ENCODE data around the gene NDUFS2. TPM values are rescaled to one million over a fixed set of nuclear protein-coding genes. Genes with fewer than 3 reads are reported as not detected.

The NDUFS2 gene
- total and polyA plus RNA-seq, 5 experiments from 2014 or later: 78.6 to 127 (median 106) TPM

DNA sequence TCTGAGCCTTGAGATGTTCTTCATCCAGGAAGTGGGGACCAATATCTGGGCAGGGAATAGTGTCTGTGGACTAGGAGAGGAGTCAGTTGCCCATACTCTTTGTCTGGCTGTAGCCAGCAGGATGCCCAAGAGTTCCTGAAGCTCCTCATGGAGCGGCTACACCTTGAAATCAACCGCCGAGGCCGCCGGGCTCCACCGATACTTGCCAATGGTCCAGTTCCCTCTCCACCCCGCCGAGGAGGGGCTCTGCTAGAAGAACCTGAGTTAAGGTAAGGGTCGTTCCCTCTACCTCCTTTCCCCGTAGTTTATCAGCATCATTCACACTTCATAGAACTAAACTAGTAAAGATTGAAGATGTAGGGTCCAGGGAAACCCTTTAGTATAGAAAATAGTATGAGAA is 39.4 kb upstream of the NDUFS2 start:
- peaks cover 34 to 84% (median 79%) of the 10 kb centered on the region in 4 donors for H3K4me1 Mint-ChIP-seq
- DNase-seq (no peak), ATAC-seq (no peak)
- peak overlapping the region in 8 of 10 donors; percentile 13 to 100 (median 84) for H3K27ac Mint-ChIP-seq
- POLR2A ChIA-PET: interaction anchor here (0.9 to 2.6 kb wide), 3 partner anchors 9 to 41 kb away, joined by 3 to 14 read pairs (median 8); partner anchors contain the start of genes B4GALT3 and UFC1
- H3K36me3 Mint-ChIP-seq: peaks cover 0 to 37% (median 9%) of the 10 kb centered on the region in 3 donors
- H3K4me3 Mint-ChIP-seq: peak overlapping the region in 3 of 10 donors; percentile 25 to 63 (median 62)
- no peaks in the 10 kb centered on the region for H3K9me3 Mint-ChIP-seq
- no peaks in the 10 kb centered on the region for H3K27me3 Mint-ChIP-seq

DNA sequence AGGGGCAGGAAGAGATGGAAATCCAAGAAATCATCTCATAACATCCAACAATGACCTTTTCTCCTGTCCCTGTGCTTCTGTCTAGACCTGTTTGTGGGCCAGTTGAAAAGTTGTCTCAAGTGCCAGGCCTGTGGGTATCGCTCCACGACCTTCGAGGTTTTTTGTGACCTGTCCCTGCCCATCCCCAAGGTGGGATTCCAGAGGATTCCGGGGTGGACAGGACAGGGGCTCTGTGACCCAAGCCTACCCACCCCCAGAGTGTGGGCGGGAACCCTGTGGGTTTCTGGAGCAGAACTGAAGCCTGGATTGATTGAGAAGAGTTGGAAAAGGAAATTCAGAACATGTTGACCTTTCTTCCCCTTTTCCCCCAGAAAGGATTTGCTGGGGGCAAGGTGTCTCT is 38.4 kb upstream of the NDUFS2 start:
- peaks cover 0 to 34% (median 9%) of the 10 kb centered on the region in 3 donors for H3K36me3 Mint-ChIP-seq
- POLR2A ChIA-PET: interaction anchor here (0.9 to 6.4 kb wide), 4 partner anchors 9 to 32 kb away, joined by 5 to 154 read pairs (median 60); partner anchors contain the start of genes B4GALT3, DEDD and UFC1
- H3K4me3 Mint-ChIP-seq: peak overlapping the region in 3 of 10 donors; percentile 12 to 16 (median 15)
- H3K27ac Mint-ChIP-seq: peak overlapping the region in 9 of 10 donors; percentile 70 to 100 (median 97)
- H3K9me3 Mint-ChIP-seq: no peaks in the 10 kb centered on the region
- H3K4me1 Mint-ChIP-seq: peaks cover 35 to 85% (median 81%) of the 10 kb centered on the region in 4 donors
- ATAC-seq (no peak), DNase-seq (no peak)
- no peaks in the 10 kb centered on the region for H3K27me3 Mint-ChIP-seq

DNA sequence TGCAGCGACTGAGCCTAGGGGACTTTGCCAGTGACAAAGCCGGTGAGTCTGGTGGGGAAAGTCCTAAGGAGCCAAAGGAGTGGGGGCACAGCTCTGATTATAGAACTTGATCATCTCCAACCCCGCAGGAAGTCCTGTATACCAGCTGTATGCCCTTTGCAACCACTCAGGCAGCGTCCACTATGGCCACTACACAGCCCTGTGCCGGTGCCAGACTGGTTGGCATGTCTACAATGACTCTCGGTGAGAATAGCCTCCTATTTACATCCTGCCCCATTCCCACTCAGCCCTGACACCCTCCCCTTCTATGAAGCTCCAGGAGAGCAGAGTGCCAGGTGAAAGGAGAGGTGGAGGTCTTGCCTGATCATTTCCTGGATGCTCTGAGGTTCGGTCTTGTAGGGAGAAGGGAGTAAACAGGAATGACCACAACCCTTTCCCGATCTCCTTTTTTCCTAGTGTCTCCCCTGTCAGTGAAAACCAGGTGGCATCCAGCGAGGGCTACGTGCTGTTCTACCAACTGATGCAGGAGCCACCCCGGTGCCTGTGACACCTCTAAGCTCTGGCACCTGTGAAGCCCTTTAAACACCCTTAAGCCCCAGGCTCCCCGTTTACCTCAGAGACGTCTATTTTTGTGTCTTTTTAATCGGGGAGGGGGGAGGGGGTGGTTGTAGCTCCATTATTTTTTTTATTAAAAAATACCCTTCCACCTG is 37.1 kb upstream of the NDUFS2 start:
- Mint-ChIP-seq H3K27me3 (no peaks in the 10 kb centered on the region), H3K4me3 (peak overlapping the region; percentile 25 to 97 (median 53)), H3K9me3 (no peaks in the 10 kb centered on the region), H3K36me3 (peaks cover 0 to 37% (median 10%) of the 10 kb centered on the region in 3 donors), H3K27ac (peak overlapping the region; percentile 93 to 100 (median 98)), H3K4me1 (peaks cover 30 to 74% (median 71%) of the 10 kb centered on the region in 4 donors)
- no peak for ATAC-seq
- no peak for DNase-seq
- POLR2A ChIA-PET: interaction anchor here (0.7 to 6.4 kb wide), 20 partner anchors 10 to 397 kb away, joined by 3 to 154 read pairs (median 8); partner anchors contain the start of genes APOA2, ARHGAP30, B4GALT3 and DEDD

DNA sequence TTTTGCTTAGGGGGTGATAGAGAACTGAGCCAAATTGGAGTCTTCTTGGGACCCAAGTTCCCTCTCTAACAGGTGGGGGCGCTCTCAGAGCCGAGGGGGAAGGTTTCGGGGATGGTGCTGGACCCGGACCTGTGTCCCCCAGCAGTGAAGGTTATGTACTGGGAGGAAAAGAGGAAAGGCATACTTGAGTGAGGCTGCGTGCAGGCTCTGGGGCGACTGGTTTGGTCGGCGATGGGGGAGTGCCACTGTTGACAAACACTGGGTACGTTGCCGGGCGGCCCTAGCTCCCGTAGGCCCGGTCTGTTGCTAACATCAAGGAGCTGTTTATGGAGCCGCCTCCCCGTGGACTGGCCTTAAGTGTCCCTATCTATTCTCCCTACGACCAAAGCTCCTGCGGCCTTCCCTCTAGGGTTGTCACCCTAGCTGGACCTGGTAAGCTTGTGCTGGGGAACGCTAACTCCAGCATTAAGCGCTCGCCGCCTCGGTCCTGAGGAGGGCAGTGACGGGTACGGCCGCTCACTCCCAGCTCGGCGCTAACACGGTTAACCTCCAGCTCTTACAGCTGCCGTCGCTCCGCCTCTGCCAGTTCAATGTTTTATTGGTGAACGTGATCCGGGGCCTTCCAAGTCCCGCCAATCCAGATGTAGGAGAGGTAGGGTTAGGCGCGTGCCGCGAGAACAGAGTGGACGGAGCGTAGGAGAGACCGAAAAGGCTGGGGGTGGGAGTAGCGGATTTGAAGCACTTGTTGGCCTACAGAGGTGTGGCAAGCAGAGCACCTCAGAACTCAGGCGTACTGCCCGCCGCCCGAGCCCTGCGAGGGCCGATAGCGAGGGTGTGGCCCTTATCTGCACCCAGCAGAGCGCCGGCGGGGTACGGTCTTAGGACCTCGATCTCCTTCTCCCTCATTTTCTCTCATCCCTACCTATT is 36.2 kb upstream of the NDUFS2 start, which contains the start of gene PPOX:
PPOX (plus strand) TSS at position 685 of the 927 bp plus-strand sequence. CDS start 422 bp downstream, outside the sequence.
- H3K27me3 Mint-ChIP-seq: no peaks in the 10 kb centered on the region
- POLR2A ChIA-PET: interaction anchor here (0.7 to 6.4 kb wide), 25 partner anchors 8 to 398 kb away, joined by 3 to 154 read pairs (median 6); partner anchors contain the start of genes APOA2, ARHGAP30, B4GALT3 and DEDD
- peak; percentile 90 to 92 for ATAC-seq
- H3K36me3 Mint-ChIP-seq: peaks cover 0 to 41% (median 10%) of the 10 kb centered on the region in 3 donors
- peak within 1 kb of the TSS; percentile 86 to 97 (median 92) for H3K4me3 Mint-ChIP-seq
- H3K4me1 Mint-ChIP-seq: peaks cover 29 to 66% (median 63%) of the 10 kb centered on the region in 4 donors
- no peaks in the 10 kb centered on the region for H3K9me3 Mint-ChIP-seq
- H3K27ac Mint-ChIP-seq: peak within 1 kb of the TSS; percentile 97 to 100 (median 98)
- DNase-seq: peak; percentile 76 to 97 (median 92)

DNA sequence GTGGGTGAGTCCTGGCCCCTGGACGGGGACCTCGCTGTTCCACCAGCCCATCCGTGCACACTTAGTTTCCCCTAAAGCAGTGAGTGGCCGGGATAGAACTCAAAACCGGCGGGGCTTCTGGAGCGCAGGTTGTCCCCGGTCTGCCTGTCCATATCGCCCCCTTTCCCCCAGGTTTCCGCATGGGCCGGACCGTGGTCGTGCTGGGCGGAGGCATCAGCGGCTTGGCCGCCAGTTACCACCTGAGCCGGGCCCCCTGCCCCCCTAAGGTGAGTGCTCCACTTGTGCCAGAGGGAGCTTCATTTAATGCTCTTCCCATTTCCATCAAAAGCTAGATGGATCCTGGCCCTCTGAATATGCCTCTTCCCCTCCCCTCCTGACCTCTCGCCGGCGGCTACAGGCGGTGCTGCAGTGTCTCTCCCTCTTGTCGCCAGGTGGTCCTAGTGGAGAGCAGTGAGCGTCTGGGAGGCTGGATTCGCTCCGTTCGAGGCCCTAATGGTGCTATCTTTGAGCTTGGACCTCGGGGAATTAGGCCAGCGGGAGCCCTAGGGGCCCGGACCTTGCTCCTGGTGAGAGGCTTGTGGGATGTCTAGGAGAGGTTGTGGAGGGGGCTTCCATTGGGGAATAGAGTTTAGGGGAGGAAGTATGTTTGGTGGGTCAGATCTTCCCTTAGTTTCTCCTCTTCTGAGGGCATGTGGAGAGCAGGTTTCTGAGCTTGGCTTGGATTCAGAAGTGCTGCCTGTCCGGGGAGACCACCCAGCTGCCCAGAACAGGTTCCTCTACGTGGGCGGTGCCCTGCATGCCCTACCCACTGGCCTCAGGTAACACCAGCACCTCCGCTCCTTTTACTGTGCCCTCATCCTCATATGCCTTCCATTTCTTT is 35.3 kb upstream of the NDUFS2 start:
- Mint-ChIP-seq H3K4me3 (peak overlapping the region; percentile 86 to 97 (median 92)), H3K27ac (peak overlapping the region; percentile 97 to 100 (median 98)), H3K9me3 (no peaks in the 10 kb centered on the region), H3K4me1 (peaks cover 22 to 63% (median 55%) of the 10 kb centered on the region in 4 donors), H3K36me3 (peaks cover 0 to 47% (median 10%) of the 10 kb centered on the region in 3 donors), H3K27me3 (no peaks in the 10 kb centered on the region)
- DNase-seq (no peak), ATAC-seq (no peak)
- POLR2A ChIA-PET: interaction anchor here (0.5 to 6.4 kb wide), 17 partner anchors 8 to 278 kb away, joined by 3 to 154 read pairs (median 9); partner anchors contain the start of genes ARHGAP30, B4GALT3, DEDD and NDUFS2

DNA sequence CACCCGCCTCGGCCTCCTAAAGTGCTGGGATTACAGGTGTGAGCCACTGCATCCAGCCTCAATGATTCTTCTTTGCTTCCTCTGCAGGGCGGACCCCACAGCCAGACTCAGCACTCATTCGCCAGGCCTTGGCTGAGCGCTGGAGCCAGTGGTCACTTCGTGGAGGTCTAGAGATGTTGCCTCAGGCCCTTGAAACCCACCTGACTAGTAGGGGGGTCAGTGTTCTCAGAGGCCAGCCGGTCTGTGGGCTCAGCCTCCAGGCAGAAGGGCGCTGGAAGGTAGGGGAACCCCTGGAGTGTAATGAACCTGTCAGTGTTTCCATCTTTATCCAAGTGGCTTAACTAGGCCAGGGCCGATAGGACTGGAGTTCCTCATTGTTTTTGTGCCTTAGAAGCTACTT is 33.3 kb upstream of the NDUFS2 start:
- POLR2A ChIA-PET: interaction anchor here (0.6 to 6.4 kb wide), 7 partner anchors 11 to 85 kb away, joined by 3 to 154 read pairs (median 37); partner anchors contain the start of genes B4GALT3, NDUFS2, TOMM40L and UFC1
- Mint-ChIP-seq H3K36me3 (peaks cover 0 to 49% (median 9%) of the 10 kb centered on the region in 3 donors), H3K27ac (peak overlapping the region in 4 of 10 donors; percentile 37 to 69 (median 54)), H3K4me1 (peaks cover 19 to 64% (median 48%) of the 10 kb centered on the region in 4 donors), H3K9me3 (no peaks in the 10 kb centered on the region), H3K4me3 (peak overlapping the region in 4 of 10 donors; percentile 22 to 89 (median 56)), H3K27me3 (no peaks in the 10 kb centered on the region)
- ATAC-seq (no peak), DNase-seq (no peak)

DNA sequence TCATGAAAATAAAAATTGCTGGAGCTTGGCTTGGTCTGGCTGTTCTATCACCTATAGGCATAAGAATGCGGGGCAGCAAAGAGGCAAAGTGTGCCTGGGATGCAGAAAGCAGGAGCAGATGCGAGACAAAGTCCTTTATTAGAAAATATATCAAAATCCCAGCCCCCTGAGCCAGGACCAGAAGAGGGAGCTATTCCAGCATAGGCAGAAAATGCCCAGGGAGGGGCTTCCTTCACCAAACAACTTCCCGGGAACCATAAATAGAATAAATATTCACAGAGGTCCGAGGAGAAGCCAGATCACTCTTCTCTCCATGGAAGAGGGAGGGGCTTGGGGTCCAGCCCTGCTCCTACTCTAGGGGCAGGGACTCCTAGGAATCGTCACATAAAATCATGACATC is 31.0 kb upstream of the NDUFS2 start:
- Mint-ChIP-seq H3K27ac (peak overlapping the region in 5 of 10 donors; percentile 35 to 75 (median 60)), H3K27me3 (no peaks in the 10 kb centered on the region), H3K4me1 (peaks cover 34 to 71% (median 51%) of the 10 kb centered on the region in 4 donors), H3K36me3 (peaks cover 0 to 61% (median 11%) of the 10 kb centered on the region in 3 donors), H3K9me3 (no peaks in the 10 kb centered on the region), H3K4me3 (peak overlapping the region in 1 of 10 donors; percentile 48)
- POLR2A ChIA-PET: no interaction called here
- no peak for ATAC-seq
- DNase-seq: no peak

DNA sequence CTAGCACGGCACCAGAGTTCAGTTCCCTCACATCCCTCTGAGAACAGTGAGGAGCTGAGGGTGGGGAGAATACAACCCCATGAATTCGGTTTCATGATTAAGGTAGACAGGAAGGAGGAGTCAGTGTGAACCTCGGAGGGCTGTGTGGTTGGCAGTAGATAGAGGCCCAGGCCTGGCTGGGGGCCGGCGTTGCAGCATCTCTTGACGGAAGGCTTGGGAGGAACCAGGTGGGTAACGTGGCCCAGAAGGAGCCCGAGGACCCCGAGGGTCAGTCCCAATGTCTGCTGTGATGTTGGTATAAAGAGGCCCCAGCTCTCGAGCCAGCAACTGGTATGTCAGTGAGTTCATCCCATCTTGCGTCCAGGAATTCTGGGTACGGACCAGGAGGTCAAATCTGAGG is 30.5 kb upstream of the NDUFS2 start:
- no peaks in the 10 kb centered on the region for H3K27me3 Mint-ChIP-seq
- no peak for DNase-seq
- POLR2A ChIA-PET: interaction anchor here (0.5 to 0.9 kb wide), 2 partner anchors 8 to 30 kb away, joined by 3 to 4 read pairs; partner anchors contain the start of gene NDUFS2
- H3K36me3 Mint-ChIP-seq: peaks cover 0 to 61% (median 11%) of the 10 kb centered on the region in 3 donors
- H3K4me3 Mint-ChIP-seq: peak overlapping the region in 1 of 10 donors; percentile 10
- H3K4me1 Mint-ChIP-seq: peaks cover 36 to 71% (median 52%) of the 10 kb centered on the region in 4 donors
- peak overlapping the region in 4 of 10 donors; percentile 10 to 53 (median 42) for H3K27ac Mint-ChIP-seq
- no peaks in the 10 kb centered on the region for H3K9me3 Mint-ChIP-seq
- ATAC-seq: no peak

DNA sequence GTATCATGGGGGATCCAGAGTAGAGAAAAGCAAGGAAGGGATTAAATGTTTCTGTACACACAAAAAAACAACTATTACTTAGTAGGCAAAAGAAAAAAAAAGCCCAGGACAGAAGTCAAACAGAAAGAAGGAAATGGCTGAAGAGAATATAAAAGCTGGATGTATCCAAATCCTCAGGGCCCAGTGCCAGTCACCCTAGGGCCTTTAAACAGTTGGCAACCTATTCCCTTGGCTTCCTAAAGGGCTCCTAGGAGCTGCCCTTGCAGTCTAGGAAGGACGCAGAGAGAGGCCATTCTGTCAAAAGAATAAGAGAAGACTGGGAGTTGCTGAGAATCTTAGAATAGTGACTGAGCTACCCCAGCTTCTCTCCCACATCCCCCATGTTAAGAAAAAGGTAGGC is 29.8 kb upstream of the NDUFS2 start:
- Mint-ChIP-seq H3K9me3 (no peaks in the 10 kb centered on the region), H3K4me3 (no peak overlapping the region), H3K27ac (peak overlapping the region in 9 of 10 donors; percentile 10 to 93 (median 61)), H3K36me3 (peaks cover 0 to 64% (median 11%) of the 10 kb centered on the region in 3 donors), H3K4me1 (peaks cover 33 to 71% (median 52%) of the 10 kb centered on the region in 4 donors), H3K27me3 (no peaks in the 10 kb centered on the region)
- DNase-seq (no peak), ATAC-seq (no peak)
- POLR2A ChIA-PET: interaction anchor here (0.9 to 1.6 kb wide), 3 partner anchors 13 to 29 kb away, joined by 4 to 5 read pairs (median 4); partner anchors contain the start of gene NDUFS2

DNA sequence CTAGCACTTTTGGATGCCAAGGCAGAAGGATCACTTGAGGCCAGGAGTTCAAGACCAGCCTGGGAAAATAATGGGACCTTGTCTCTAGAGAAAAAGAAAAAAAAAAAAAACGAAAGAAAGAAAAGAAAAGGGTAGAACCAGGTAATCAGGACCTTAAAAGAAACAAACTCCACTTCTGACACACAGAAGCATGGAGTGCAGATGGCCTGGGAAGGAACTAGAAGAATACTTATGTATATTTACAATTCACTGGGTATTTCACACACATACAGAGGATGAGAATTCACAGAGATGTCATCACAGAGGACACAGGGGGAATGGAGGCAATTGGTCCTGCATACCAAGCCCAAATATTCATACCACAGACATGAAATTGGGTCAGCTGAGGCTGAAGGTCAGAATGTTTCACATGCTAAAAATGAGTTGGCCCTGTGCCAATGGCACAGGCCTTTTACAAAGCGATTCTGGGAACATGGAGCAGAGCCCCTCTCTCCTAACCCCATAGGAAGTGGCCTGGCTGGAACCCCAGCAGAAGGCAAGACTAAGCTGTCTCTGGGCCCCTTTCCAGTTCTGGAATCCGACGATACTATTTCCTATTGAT is 29.3 kb upstream of the NDUFS2 start:
- no peak for ATAC-seq
- no peak for DNase-seq
- peak overlapping the region in 9 of 10 donors; percentile 10 to 93 (median 76) for H3K27ac Mint-ChIP-seq
- H3K4me1 Mint-ChIP-seq: peaks cover 32 to 73% (median 54%) of the 10 kb centered on the region in 4 donors
- POLR2A ChIA-PET: interaction anchor here (0.9 to 1.6 kb wide), 3 partner anchors 12 to 29 kb away, joined by 4 to 5 read pairs (median 4); partner anchors contain the start of gene NDUFS2
- H3K9me3 Mint-ChIP-seq: no peaks in the 10 kb centered on the region
- H3K4me3 Mint-ChIP-seq: no peak overlapping the region
- no peaks in the 10 kb centered on the region for H3K27me3 Mint-ChIP-seq
- peaks cover 0 to 65% (median 11%) of the 10 kb centered on the region in 3 donors for H3K36me3 Mint-ChIP-seq
